Placental pericyte (primary cell): ENCODE data around the gene DBF4B. TPM values are rescaled to one million over a fixed set of nuclear protein-coding genes. Genes with fewer than 3 reads are reported as not detected.

Source experiments
- small RNA-seq: library from RNA; depleted of rRNA; stranded (forward); fragments of <200 nt; gene quantifications from one replicate; pipeline ENCODE3, GENCODE V24; 2012; ENCODE audit warnings: low replicate concordance
- total RNA-seq: library from RNA; depleted of rRNA; stranded (reverse); fragments of >200 nt; gene quantifications from 2 replicates; pipeline ENCODE4 v1.2.3, GENCODE V29; 2012

The DBF4B gene
- 2.4 and 11.9 TPM in 2 replicates for total RNA-seq

GRCh38 chr17:44708401-44709263, at the start of gene DBF4B:
Gene DBF4B (plus strand): TSS chr17:44708665. CDS start chr17:44708821, 156 bp downstream.

GRCh38 chr17:44689477-44690217, 18.8 kb upstream of the DBF4B start, which contains the start of gene CCDC43:
Gene CCDC43 (minus strand): TSS chr17:44689776. CDS start chr17:44689753, 23 bp downstream.

GRCh38 chr17:44758414-44759085, 50.1 kb downstream of the DBF4B start, which contains the start of gene ADAM11:
Gene ADAM11 (plus strand): TSS chr17:44758988. CDS start chr17:44759200, 212 bp downstream.

Small RNA genes within 50 kb of the gene (small RNA-seq; reads per million reads assigned to genes)
- gene RN7SL819P: not detected

Other genes with a start within 250 kb of the DBF4B start
- 22.8 and 28.9 TPM in 2 replicates for gene GPATCH8, start 205.3 kb upstream of the DBF4B start, total RNA-seq
- 26.1 and 34.4 TPM in 2 replicates for gene FZD2, start 151.2 kb upstream of the DBF4B start, total RNA-seq
- gene MEIOC, start 52.2 kb upstream of the DBF4B start, total RNA-seq: 0.22 TPM in 1 of 2 replicates, not detected in the other
- gene CCDC43, start 18.9 kb upstream of the DBF4B start, total RNA-seq: 32.9 and 35.5 TPM in 2 replicates
- 0.22 and 0.57 TPM in 2 replicates for gene ADAM11, start 50.3 kb downstream of the DBF4B start, total RNA-seq
- 6.8 and 39.9 TPM in 2 replicates for gene GJC1, start 121.6 kb downstream of the DBF4B start, total RNA-seq
- not detected in 2 replicates for gene HIGD1B, start 139.2 kb downstream of the DBF4B start, total RNA-seq
- 135 and 147 TPM in 2 replicates for gene EFTUD2, start 190.8 kb downstream of the DBF4B start, total RNA-seq
- gene GFAP, start 206.8 kb downstream of the DBF4B start, total RNA-seq: 0.57 and 1.1 TPM in 2 replicates
- gene KIF18B, start 239.1 kb downstream of the DBF4B start, total RNA-seq: 1.3 and 19.8 TPM in 2 replicates